T-helper 1 cell (primary cell): ENCODE data around the gene AFP.

ENCODE experiments used
- DNase-seq, 5 donors: peaks; one replicate each; pipeline ENCODE4 v3.0.0-alpha.2; 2012 to 2020

AFP gene

DNA sequence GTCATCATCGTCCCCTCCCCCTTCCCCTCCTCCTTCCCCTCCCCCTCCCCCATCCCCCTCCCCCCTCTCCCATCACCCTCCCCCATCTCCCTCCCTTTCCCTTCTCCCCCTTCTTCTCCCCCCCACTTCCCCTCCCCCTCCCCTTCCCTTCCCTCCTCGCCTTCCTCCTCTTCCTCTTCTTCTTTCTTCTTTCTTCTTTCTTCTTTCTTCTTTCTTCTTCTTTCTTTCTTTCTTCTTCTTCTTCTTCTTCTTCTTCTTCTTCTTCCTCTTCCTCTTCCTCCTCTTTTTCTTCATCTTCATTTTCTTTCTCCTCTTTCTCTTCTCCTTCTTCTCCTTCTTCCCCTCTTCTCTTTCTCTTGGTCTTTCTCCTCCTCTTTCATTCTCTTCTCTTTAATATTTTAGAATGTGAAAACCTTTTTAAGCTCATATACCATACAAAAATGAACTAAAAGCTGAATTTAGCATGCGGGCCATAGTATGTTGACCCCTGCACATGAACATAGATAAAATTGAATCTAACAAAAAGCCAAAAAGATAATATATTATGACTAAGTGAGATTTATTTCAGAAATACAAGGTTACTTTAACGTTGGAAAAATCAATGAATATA, 25.0 kb downstream of the AFP start:
- DNase-seq, result no peak

DNA sequence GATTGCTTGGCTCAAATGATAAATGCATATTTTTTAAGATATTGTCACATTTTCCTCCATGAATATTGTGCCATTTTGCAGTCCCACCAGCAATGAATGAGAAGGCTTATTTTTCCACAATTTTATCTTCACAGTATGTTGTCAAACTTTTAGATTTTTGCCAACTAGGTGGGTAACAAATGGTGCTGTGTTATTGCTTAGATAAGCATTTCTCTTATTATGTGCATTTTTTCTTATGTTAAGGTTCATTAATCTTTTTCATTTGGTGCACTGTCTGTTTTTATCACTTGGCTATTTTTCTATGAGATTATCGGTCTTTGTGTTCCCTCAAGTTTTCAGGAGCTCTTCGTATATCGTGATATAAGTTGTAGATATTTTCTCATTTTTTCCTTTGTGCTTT, 32.1 kb downstream of the AFP start:
- no peak for DNase-seq

DNA sequence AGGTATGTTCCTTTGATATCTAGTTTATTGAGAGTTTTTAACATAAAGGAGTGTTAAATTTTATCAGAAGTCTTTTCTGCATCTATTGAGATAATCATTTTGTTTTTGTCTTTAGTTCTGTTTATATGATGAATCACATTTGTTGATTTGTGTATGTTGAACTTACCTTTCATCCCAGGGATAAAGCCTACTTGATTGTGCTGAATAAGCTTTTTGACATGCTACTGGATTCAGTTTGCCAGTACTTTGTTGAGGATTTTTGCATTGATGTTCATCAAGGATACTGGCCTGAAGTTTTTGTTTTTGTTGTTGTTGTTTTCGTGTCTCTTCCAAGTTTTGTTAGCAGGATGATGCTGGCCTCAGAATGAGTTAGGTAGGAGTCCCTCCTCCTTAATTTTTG, 34.7 kb downstream of the AFP start:
- DNase-seq, result no peak

DNA sequence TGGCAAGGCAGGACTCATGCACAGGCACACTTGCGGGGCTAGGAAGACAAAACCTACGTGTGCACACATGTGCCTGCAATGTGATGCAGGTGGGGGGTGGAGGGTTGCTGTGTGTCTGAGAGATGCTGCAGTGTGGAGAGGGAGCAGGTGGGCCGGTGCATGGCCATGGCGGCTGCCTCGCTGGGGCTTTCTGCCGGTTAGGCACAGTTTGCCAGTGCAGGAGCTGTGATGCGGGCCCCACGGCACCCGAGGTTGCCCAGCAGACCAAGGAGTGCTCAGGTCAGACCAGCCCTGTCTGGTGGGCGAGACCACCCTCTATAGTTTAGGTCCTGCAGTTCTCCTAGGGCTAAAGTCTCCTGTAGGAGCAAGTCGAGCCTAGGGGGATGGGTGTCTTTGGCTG, 41.2 kb downstream of the AFP start:
- no peak for DNase-seq

DNA sequence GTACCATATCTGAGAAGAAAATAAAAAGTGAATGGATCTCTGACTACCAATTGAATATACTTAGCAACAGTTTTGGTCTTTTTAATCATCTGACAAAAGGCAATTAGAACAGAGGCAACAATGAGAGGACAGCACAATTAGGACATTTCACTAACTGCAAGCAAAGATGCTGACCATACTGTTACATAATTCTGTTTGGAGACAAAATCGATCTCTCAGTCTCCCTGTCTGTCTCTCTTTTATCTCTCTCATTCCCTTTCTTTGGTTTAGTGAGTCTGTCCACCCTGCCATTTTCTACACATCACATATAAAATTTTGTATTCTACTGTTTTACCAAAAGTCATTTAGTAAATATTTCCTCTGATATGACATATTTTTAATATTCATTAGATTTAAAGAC, 43.3 kb downstream of the AFP start:
- DNase-seq, result no peak

DNA sequence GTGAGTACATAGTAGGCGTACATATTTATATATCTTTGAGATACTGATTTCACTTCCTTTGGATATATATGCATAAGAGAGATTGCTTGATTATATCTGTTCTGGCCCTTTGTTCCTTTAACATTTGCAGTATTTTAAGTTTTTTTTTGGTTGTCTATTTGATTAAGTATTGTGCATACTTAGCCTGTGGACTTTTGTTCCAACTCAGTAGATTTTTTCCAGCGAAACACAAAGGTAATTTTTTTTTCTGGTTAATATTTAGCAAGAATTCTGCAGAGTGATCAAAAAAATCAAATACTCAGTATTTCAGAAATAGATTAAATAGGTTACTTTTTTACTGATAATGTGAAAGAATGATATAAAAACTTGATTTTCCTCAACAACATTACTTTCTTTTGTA, 45.3 kb downstream of the AFP start, which contains the start of gene AFM:
Gene AFM (plus strand): TSS at position 388 of the 400 bp plus-strand sequence. CDS start 31 bp downstream, outside the sequence.
- no peak for DNase-seq

DNA sequence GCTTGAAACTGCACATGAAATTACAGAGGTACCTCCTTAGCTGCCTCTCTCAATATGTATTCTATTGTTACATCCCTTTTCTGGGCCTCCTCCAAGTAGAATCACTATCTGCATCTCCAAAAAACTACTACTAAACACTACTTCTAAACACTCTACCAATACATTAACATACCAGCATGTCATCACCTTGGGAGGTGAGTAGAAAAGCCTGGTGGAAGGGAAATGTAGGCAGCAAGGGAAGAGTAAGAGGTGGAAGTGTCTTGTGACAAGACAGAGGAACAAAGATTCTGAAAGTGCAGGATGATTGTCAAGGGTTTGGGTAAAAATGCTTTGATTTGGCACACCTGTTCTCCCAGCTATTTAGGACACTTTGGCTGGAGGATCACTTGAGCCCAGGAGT, 49.1 kb downstream of the AFP start:
- no peak for DNase-seq

DNA sequence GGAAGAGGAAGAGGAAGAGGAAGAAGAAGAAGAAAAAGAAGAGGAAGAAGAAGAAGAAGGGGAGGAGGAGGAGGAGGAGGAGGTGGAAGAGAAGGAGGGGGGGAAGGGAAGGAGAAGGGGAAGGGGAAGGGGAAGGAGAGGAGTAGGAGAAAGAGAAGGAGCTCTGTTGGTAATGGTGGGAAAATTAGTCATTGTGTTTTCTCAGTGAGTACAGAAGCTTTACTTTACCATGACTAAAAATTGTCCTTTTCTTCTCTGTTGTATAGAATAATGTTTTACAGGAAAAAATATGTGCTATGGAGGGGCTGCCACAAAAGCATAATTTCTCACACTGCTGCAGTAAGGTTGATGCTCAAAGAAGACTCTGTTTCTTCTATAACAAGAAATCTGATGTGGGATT, 49.6 kb downstream of the AFP start:
- no peak for DNase-seq

DNA sequence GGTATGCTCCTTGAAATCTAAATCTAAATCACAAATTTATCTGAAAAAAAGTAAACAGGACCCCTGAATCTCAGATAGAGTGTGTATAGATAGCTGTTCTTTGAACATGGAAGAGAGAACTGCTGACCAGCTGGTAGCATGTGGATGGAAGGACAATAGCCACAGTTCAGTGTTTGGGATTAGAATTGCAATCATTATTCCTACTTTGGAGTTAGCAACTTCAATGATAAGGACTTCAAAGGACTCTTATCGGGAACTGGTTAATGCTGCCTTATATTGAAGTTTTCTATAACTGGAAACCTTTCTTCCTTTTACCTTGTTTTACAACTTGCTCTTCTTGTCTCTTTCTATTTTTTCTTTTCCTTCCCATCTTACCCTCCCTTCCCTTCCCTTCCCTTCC, 50.5 kb downstream of the AFP start:
- no peak for DNase-seq

DNA sequence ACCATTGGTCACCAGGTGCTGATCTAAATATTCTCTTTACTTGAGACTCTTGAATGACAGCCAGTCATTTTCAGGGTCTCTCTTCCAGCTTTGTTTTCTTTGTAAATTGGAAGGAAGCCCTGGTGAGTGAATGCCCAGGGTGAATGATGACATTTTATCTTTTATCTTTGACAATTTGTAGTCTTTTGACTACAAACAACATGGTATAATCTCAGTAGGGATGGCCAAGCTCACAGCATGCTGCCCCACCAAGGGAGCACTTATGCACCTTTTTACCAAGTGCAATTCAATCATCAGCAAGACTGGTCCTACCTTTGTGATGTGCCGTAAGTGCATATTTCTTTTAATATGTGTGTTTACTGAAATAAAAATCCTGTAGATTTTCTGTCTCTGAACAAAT, 51.2 kb downstream of the AFP start:
- DNase-seq, result no peak

DNA sequence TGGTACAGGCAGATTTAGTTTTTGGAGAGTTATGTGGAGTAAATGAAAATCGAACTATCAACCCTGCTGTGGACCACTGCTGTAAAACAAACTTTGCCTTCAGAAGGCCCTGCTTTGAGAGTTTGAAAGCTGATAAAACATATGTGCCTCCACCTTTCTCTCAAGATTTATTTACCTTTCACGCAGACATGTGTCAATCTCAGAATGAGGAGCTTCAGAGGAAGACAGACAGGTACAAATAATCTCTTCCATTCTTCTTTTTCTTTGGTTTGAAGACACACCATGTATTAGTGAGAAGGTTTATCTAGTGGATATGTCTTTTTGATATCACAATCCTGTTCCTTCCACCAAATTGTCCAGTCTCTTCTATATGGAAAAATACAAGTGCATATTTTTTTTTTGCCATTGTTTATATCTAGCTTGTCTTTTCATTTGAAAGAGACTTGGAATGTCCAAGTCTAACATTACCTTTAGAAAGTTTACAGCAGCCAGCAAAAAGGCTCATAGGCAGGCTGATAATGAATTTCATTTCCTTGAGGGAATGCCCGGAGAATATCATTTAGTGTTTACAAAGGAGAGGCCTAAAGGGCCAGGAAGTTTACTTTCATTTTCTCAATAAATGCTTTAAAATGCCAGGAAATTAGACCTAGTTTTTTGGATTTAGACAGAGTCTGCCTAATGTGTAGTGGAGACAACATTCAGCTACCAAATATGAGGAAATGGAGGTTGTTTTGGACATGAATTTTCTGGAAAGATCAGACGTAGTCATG, 64.2 kb downstream of the AFP start:
- DNase-seq, result no peak

DNA sequence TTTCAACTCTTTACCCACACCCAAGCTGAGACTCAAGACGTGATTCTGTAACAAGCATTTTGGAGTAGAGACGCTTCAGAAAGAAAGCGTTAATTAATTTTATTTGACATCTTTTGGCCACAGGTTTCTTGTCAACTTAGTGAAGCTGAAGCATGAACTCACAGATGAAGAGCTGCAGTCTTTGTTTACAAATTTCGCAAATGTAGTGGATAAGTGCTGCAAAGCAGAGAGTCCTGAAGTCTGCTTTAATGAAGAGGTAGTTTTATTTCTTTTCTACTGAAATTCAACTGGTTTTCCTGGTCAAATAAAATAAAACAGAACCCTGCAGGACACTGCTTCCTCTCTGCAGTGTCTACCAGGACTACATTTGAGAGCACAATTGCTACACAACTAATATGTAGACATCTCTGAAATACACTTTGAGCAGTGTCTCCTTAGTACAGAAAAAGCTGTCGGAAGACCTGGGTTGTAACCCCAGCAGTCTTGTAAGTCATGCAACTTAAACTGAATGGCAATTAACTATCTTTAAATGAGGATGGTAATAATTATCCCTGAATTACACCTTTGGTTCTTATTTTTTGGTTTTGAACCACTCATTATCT, 65.7 kb downstream of the AFP start:
- DNase-seq, result no peak

DNA sequence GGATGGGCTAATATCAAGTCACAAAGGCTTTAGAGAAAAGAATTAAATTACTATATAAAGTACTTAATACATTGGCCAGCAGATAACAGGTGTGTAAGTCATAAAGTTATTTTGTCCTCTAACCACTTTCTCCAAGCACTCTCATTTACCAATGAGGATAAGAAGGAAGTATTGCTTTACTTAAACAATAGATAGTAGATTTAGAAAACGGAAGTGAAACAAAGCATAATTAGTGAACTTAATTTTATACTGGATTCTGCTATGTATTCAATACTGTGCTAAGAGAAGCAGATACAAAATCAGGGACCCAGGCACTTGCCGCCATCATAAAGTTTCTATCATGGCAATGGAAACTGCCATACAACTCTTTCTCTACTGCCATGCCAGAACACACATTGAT, 69.5 kb downstream of the AFP start:
- no peak for DNase-seq
